Measurements from ENCODE around the gene EFNA5. TPM values are rescaled to one million over a fixed set of nuclear protein-coding genes. Genes with fewer than 3 reads are reported as not detected.
A peak's percentile ranks its signal among the peaks of the same experiment; 100 is the strongest.

The EFNA5 gene
- total RNA-seq, 1 experiment from 2014 or later: 42.7 TPM

DNA sequence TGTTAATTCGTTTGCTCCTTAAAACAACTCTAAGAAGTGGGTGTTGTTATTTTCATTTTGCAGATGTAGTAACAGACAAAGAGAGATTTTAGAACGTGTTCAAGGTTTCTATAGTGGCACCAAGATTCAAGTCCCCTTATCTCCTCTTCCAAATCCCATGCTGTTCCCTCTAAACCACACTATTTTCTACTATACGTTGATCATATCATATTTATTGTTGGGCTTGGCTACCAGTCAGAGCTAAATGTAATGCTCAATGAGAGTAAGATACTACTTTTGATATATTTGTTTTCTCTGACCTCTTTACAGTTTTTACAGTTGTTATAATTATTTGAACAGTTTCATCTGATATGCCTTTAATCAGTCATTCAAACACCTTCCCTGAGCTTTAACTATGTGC is 212.9 kb downstream of the EFNA5 start:
- 0 out of 2 replicates have a peak overlapping the region, but pooled peaks have one; percentile 22 for H3K27ac ChIP-seq
- H3K27me3 ChIP-seq (ENCODE audit: insufficient read depth, low read depth): no peaks in the 10 kb centered on the region
- ChIA-PET POLR2A (ENCODE audit: unreplicated experiment) (interaction anchor here (0.5 kb wide), 1 partner anchor 215 kb away, joined by 18 read pairs; no protein-coding TSS in a partner anchor), CTCF (no interaction called here)
- H4K20me1 ChIP-seq (ENCODE audit: insufficient read depth): no peaks in the 10 kb centered on the region
- H3K4me2 ChIP-seq: no peak overlapping the region
- no peak for DNase-seq
- H2AFZ ChIP-seq: no peak overlapping the region
- peaks cover 99% of the 10 kb centered on the region for H3K79me2 ChIP-seq (ENCODE audit: low read depth)
- H3K9me3 ChIP-seq (ENCODE audit: insufficient read depth, low read depth): no peaks in the 10 kb centered on the region; the same call in 1 of the 2 replicates
- H3K4me1 ChIP-seq (replicated peaks; ENCODE audit: insufficient read depth): peaks cover 54% of the 10 kb centered on the region
- peaks cover 22% of the 10 kb centered on the region; the same call in 1 of the 2 replicates for H3F3A ChIP-seq (ENCODE audit: insufficient read depth, low read depth)
- H3K4me3 ChIP-seq: no peak overlapping the region
- no peak for TF ChIP-seq EZH2 (IDR thresholded peaks at IDR 0.05; ENCODE audit: low read depth)
- TF ChIP-seq, protein P1, sequence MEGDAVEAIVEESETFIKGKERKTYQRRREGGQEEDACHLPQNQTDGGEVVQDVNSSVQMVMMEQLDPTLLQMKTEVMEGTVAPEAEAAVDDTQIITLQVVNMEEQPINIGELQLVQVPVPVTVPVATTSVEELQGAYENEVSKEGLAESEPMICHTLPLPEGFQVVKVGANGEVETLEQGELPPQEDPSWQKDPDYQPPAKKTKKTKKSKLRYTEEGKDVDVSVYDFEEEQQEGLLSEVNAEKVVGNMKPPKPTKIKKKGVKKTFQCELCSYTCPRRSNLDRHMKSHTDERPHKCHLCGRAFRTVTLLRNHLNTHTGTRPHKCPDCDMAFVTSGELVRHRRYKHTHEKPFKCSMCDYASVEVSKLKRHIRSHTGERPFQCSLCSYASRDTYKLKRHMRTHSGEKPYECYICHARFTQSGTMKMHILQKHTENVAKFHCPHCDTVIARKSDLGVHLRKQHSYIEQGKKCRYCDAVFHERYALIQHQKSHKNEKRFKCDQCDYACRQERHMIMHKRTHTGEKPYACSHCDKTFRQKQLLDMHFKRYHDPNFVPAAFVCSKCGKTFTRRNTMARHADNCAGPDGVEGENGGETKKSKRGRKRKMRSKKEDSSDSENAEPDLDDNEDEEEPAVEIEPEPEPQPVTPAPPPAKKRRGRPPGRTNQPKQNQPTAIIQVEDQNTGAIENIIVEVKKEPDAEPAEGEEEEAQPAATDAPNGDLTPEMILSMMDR (conservative IDR thresholded peaks at IDR 0.05): no peak
- BruUV-seq (replicated peaks): no TSS peak
- H3K36me3 ChIP-seq (ENCODE audit: low read depth): no peaks in the 10 kb centered on the region
- intact Hi-C loops (cut with micrococcal nuclease; ENCODE audit: unreplicated experiment): no loop called here
- no peaks in the 10 kb centered on the region for H3K9me2 ChIP-seq (ENCODE audit: insufficient read depth)

DNA sequence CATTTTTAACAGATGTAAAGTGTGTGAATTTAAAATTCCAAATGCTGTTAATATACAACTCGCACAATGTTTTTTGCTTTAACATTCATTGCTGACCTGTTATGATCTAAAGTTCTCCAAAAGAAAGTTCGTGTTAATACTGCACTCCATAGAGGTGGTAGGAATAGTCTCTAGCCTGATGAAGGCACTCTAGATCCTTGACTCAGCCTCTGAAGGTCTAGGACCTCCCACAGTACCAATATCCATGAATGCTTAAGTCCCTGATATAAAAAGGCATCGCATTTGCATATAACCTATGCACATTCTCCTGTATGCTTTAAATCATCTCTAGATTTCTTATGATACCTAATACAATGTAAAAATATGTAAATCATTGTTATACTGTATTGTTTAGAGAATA is 213.6 kb downstream of the EFNA5 start:
- Histone ChIP-seq H3K9me2 (ENCODE audit: insufficient read depth) (no peaks in the 10 kb centered on the region), H3K9me3 (ENCODE audit: insufficient read depth, low read depth) (no peaks in the 10 kb centered on the region; the same call in 1 of the 2 replicates), H3K27me3 (ENCODE audit: insufficient read depth, low read depth) (no peaks in the 10 kb centered on the region), H4K20me1 (ENCODE audit: insufficient read depth) (no peaks in the 10 kb centered on the region), H3K79me2 (ENCODE audit: low read depth) (peaks cover 99% of the 10 kb centered on the region), H3K4me3 (no peak overlapping the region), H3K4me1 (replicated peaks; ENCODE audit: insufficient read depth) (peaks cover 54% of the 10 kb centered on the region), H2AFZ (no peak overlapping the region), H3K4me2 (peak overlapping the region; percentile 70), H3K27ac (peak overlapping the region; percentile 72), H3K36me3 (ENCODE audit: low read depth) (no peaks in the 10 kb centered on the region), H3F3A (ENCODE audit: insufficient read depth, low read depth) (peaks cover 22% of the 10 kb centered on the region; the same call in 1 of the 2 replicates)
- DNase-seq: no peak
- intact Hi-C loops (cut with micrococcal nuclease; ENCODE audit: unreplicated experiment): no loop called here
- BruUV-seq (replicated peaks): no TSS peak
- TF ChIP-seq, protein P1 (conservative IDR thresholded peaks at IDR 0.05): no peak
- POLR2A ChIA-PET (ENCODE audit: unreplicated experiment): no interaction called here
- CTCF ChIA-PET: no interaction called here

DNA sequence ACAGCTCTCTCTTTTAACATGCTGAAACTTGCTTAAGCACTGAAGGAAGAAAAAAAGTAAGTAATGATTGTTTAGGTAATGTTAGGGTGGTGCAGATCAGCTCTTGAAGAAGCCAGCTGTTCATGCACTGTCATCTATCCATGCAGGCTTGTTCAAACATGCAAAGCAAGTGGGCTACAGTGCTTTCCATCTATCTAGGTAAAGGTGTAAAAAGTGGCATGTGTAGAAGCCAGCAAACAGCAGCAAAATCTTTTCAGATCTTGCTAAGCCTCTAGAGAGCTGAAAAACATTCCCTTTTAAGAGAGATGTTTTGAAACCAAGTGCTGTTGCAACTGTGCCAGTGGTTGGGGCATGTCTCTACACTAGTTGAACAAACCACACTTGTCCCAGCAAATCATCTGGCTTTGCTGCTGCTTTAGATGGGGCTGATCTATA is 214.4 kb downstream of the EFNA5 start:
- H3K79me2 ChIP-seq (ENCODE audit: low read depth): peaks cover 99% of the 10 kb centered on the region
- 0 out of 2 replicates have a peak, but pooled peaks cover 4% of the 10 kb centered on the region for H3K9me3 ChIP-seq (ENCODE audit: insufficient read depth, low read depth)
- peaks cover 51% of the 10 kb centered on the region for H3K4me1 ChIP-seq (replicated peaks; ENCODE audit: insufficient read depth)
- H2AFZ ChIP-seq: no peak overlapping the region
- ChIA-PET POLR2A (ENCODE audit: unreplicated experiment) (no interaction called here), CTCF (interaction anchor here (0.7 to 1.7 kb wide), 2 partner anchors 116 to 216 kb away, joined by 3 to 5 read pairs; no protein-coding TSS in a partner anchor)
- no peaks in the 10 kb centered on the region for H4K20me1 ChIP-seq (ENCODE audit: insufficient read depth)
- H3K4me2 ChIP-seq: peak overlapping the region; percentile 70
- no peak for DNase-seq
- H3K36me3 ChIP-seq (ENCODE audit: low read depth): no peaks in the 10 kb centered on the region
- no peaks in the 10 kb centered on the region for H3K27me3 ChIP-seq (ENCODE audit: insufficient read depth, low read depth)
- H3K9me2 ChIP-seq (ENCODE audit: insufficient read depth): no peaks in the 10 kb centered on the region
- BruUV-seq (replicated peaks): no TSS peak
- H3K27ac ChIP-seq: peak overlapping the region; percentile 72
- intact Hi-C loops (cut with micrococcal nuclease; ENCODE audit: unreplicated experiment): no loop called here
- TF ChIP-seq, protein P1 (conservative IDR thresholded peaks at IDR 0.05): no peak
- TF ChIP-seq EZH2 (IDR thresholded peaks at IDR 0.05; ENCODE audit: low read depth): no peak
- H3F3A ChIP-seq (ENCODE audit: insufficient read depth, low read depth): peaks cover 22% of the 10 kb centered on the region; the same call in 1 of the 2 replicates
- no peak overlapping the region for H3K4me3 ChIP-seq

Data from PC-9 (cell line).